Brain microvascular endothelial cell (primary cell): ENCODE results near the gene LRRC25.

Experiments
- DNase-seq: peaks from one replicate; pipeline ENCODE4 v3.0.0-alpha.2; 2020
- H3K27ac ChIP-seq: fragments of 250-450 bp; sonication (Bioruptor Pico); 2 replicates; pipeline ENCODE4 v1.5.1; 2020; ENCODE audit warnings: mild to moderate bottlenecking, moderate library complexity
- H3K27me3 ChIP-seq: fragments of 250-450 bp; sonication (Bioruptor Pico); replicated peaks from 2 replicates; pipeline ENCODE4 v1.5.1; 2020; ENCODE audit warnings: mild to moderate bottlenecking
- H3K36me3 ChIP-seq: fragments of 250-450 bp; sonication (Bioruptor Pico); replicated peaks from 2 replicates; pipeline ENCODE4 v1.5.1; 2020; ENCODE audit warnings: mild to moderate bottlenecking
- H3K4me3 ChIP-seq: 2 replicates; pipeline ENCODE4 v1.5.1; 2011; ENCODE audit warnings: low read depth, mild to moderate bottlenecking, control low read depth, low read length, moderate library complexity
- in situ Hi-C: cut with HindIII; loops from 2 replicates; pipeline ENCODE4 v1.10.0; 2017; ENCODE audit warnings: low sequenced_read_pairs, low pct_ligation_motif_present
- TF ChIP-seq, protein P1 (sequence below): IDR thresholded peaks from 2 replicates; pipeline ENCODE4 v1.5.1; 2011; ENCODE audit warnings: low read depth, mild to moderate bottlenecking, moderate library complexity, low read length, control low read depth, inconsistent platforms; ENCODE audit errors: missing control alignments

LRRC25 gene

DNA sequence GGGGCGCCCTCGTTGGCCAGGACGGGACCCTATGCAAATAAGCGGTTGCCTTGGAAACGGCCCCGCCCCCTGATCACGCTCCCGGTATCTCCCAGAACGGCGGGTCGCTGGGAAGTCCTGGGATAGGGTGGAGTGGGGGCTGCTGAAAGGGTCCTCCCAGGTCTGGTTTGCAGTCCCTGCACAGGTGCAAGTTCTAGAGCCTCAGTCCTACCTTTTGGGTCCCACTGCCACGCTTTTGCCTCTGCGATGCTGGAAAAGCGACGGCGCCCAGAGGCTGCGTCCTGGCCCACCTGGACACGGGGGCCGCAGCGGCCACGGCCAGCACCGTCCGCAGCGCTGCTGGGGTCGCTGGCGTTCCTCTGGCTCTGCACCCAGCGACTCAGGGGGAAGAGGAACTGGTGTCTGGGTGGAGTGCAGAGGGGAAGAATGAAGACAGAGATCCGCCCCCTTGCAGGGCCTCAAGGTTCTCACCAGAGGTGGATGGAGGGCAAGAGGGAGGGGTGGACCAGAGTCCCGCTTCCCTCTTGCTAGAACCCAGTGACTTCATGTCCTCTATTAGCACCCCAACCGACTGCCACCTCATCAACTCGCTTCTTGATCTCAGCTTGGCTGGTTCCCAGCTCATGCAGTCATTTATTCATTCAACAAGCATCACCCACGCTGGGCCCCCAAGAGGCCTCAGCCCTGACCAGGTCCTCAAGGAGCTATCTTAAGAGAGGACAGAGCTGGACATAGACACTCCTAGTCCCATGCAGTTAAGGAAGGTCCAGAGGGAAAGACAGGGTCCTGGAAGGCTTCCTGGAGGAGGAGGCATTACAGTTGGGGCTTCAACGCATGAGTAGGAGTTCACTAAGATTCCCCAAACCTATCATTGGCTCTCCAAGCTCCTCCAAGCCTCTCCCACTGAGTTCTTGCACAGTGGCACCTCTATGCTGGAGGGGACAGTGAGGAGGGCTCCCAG, at the start of gene LRRC25:
Gene LRRC25 (minus strand): TSS at position 381 of the 961 bp plus-strand sequence. CDS start 659 bp downstream, outside the sequence.
- no peak within 1 kb of the TSS for H3K27ac ChIP-seq
- in situ Hi-C loops = no loop called here
- no peaks in the 10 kb centered on the region for H3K27me3 ChIP-seq
- no peaks in the 10 kb centered on the region for H3K36me3 ChIP-seq
- TF ChIP-seq, protein P1, sequence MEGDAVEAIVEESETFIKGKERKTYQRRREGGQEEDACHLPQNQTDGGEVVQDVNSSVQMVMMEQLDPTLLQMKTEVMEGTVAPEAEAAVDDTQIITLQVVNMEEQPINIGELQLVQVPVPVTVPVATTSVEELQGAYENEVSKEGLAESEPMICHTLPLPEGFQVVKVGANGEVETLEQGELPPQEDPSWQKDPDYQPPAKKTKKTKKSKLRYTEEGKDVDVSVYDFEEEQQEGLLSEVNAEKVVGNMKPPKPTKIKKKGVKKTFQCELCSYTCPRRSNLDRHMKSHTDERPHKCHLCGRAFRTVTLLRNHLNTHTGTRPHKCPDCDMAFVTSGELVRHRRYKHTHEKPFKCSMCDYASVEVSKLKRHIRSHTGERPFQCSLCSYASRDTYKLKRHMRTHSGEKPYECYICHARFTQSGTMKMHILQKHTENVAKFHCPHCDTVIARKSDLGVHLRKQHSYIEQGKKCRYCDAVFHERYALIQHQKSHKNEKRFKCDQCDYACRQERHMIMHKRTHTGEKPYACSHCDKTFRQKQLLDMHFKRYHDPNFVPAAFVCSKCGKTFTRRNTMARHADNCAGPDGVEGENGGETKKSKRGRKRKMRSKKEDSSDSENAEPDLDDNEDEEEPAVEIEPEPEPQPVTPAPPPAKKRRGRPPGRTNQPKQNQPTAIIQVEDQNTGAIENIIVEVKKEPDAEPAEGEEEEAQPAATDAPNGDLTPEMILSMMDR = no peak
- DNase-seq = no peak
- no peak within 1 kb of the TSS for H3K4me3 ChIP-seq

DNA sequence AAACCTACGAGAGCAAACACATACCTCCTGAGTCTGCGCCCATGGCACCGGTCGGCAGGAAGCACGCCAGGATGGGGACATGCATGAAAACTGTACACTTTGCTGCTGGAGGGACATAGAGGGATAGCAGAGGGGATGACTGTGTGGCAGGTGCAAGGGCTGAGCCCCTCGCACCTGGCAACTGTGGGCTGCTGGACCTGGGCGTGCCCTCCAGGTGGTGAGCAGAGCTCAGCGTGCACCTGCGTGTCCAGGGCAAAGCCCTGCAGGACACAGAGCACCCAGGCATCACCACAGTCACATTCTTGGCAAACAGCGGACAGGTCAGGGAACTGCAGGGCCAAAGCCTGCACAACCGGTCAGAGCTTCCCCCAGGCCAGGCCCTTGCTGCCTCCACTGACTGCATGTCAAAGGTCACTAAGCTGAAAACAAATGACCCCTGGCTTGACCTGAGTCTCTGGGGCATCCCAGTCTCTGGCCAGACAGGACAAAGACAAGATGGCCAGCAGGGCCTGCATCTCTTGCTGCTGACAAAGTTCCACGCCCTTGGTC, 49.5 kb upstream of the LRRC25 start:
- Histone ChIP-seq H3K27ac (no peak overlapping the region), H3K4me3 (no peak overlapping the region), H3K27me3 (no peaks in the 10 kb centered on the region), H3K36me3 (peaks cover 50% of the 10 kb centered on the region)
- no peak for DNase-seq
- TF ChIP-seq, protein P1 = no peak
- in situ Hi-C loops = no loop called here

DNA sequence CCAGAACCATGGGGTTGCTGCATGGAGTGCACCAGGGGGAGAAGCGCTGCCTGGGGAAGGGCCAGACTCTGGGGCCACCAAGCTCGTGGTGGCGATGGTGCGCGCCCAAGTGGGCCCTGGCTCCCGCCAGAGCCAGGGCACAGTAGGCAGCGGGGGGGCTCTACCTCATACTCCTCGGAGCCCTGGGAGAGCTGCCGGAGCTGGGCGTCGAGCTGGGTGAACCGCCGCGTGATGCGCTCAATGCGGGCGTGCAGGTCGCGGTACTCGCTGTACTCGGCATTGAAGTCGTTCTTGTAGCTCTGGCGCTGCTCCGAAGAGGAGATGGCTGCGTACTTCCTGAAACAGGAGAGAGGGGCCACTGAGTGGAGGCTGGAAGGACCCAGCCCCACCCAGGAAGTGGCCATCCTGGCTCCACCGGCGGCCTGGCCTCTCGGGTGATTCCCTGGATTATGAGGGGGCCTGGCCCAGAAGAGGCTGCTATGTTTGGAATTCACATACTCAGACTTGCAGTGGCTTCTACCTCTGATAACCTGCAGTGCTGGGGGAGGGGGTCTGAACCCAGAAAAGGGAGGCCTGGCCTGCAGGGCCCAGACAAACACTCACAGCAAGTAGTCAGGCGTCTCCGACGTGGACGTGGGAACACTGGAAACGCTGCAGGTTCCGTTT, 48.9 kb upstream of the LRRC25 start:
- H3K27me3 ChIP-seq = no peaks in the 10 kb centered on the region
- in situ Hi-C loops = no loop called here
- H3K4me3 ChIP-seq = no peak overlapping the region
- DNase-seq = no peak
- H3K27ac ChIP-seq = no peak overlapping the region
- peaks cover 50% of the 10 kb centered on the region for H3K36me3 ChIP-seq
- TF ChIP-seq, protein P1 = no peak

DNA sequence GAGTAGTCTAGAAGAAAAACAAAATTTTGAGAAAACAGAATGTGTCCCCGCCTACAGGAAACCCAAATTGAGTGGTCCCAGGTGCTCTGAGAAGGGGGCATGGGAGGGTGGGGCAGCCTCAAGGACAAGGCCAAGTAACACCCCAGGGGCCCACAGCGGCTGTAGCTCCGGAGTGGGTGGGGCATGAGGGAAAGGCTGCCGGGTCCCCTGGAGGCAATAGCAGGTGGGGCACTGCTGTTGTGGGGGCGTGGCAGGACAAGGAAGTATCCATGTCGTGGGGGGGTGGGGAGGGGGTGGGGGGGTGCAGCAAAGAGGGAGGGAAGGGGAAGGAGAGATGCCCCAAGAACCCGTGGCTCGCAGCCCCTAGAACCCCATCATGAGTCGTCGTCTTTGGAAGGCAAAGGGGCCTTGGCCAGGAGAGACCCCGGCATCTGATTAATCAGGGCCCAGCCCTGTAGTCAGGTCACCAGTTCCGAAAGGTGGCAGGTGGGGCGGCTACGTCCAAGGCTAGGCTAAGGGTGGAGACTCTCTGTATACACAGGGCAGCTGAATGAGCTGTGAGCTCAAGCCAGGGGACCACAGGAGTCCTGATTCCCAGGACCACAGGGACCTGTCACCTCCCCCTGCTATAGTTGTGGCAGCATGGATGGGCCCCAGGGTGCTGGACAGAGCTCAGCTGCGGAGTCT, 48.0 kb upstream of the LRRC25 start:
- Histone ChIP-seq H3K27me3 (no peaks in the 10 kb centered on the region), H3K27ac (no peak overlapping the region), H3K4me3 (no peak overlapping the region), H3K36me3 (peaks cover 46% of the 10 kb centered on the region)
- in situ Hi-C loops = no loop called here
- TF ChIP-seq, protein P1 = no peak
- DNase-seq = no peak

DNA sequence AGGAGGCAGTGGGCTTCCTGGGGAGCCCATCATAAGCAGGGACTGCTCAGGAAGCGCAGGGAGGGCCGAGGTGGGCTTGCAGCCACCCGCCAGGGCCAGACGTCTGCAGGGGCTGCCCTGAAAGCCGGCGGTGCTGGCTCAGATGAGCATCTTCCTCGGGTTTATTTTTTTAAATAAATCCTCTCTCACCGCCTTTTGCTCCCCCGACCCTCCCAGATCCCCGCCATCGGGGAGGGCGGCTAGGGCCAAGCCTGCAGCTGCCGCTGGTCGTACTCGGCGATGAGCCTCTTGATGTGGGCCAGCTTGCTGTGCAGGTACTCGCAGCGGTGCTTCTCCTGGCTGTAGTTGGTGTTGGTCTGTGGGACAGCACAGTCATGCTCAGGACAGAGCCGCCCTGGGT, 47.1 kb upstream of the LRRC25 start:
- in situ Hi-C loops = no loop called here
- Histone ChIP-seq H3K36me3 (peaks cover 37% of the 10 kb centered on the region), H3K27ac (no peak overlapping the region), H3K4me3 (no peak overlapping the region), H3K27me3 (no peaks in the 10 kb centered on the region)
- no peak for DNase-seq
- TF ChIP-seq, protein P1 = no peak
